ENCODE data around the gene C1orf74.
"Not testable (repeated sequence)": the region's sequence is repeated elsewhere in the genome, so short reads cannot be mapped to it uniquely, and the experiment has no call there.

The C1orf74 gene

GRCh38 chr1:209805875-209806760 lies 21.8 kb upstream of the C1orf74 start, which contains the start of gene IRF6:
TSS of gene IRF6 (minus strand) at chr1:209806142. CDS start at chr1:209801413, 4,729 bp downstream.
- DNase-seq (ENCODE audit: low read depth, low spot score) = peak; percentile 23

DNA sequence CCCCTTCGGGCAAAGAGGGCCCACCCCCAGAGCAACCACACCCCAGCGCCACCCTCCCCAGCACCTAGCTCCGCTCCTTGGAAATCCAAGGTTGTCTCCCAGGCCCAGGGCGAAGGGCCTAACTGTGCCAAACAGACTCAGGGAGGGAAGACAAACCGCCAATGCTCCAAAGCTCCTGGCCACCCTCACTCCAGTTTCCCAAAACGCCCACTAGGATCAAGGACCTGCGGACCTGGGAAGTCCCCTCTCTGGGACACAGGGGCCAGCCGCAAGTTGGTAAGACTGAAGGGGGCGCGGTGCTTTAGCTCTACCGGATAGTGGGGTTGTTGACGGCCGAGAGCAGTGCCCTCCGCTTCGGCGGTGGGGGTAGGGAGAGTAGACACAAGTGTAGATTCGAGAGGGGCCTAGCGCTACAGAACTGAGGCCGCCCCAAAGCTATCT lies 21.0 kb upstream of the C1orf74 start:
- no peak for DNase-seq (ENCODE audit: low read depth, low spot score)

DNA sequence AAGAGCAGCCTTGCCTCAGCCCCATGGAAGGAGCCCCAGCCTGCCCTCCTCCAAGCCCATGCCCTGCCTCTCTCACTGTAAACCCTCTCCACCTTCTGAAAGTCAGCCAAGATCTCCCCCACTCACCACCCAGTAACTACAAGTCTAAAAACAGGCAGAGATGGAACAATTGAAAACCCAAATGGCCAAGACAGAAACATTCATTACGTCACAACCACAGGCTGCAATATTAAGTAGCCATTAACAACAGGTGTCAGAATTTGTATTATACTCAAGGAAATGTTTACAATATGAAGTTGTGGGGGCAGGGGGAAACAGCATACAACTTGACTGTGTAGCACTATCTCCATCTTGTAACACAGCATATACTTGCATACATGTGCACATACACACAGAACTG lies 19.2 kb upstream of the C1orf74 start:
- DNase-seq (ENCODE audit: low read depth, low spot score) = no peak

DNA sequence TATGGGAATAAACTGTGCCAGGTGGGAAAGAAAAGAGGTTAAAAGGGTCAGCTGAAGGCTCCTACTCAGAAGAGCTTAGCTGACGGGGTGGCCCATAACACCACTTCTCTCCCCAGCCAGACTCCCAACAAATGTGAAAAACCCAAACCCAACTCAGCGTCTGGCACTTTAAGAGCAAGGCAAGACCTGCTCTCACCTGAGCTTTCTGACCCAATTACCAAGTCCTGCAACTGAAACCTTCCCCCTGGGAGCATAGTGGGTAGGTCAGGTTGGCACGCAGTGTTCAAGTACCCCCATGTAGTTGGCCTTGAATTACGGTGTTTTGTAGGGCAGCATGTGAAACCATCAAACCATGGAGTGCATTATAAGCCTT lies 18.4 kb upstream of the C1orf74 start:
- DNase-seq (ENCODE audit: low read depth, low spot score) = no peak

GRCh38 chr1:209802117-209802779 lies 17.9 kb upstream of the C1orf74 start:
- no peak for DNase-seq (ENCODE audit: low read depth, low spot score)

DNA sequence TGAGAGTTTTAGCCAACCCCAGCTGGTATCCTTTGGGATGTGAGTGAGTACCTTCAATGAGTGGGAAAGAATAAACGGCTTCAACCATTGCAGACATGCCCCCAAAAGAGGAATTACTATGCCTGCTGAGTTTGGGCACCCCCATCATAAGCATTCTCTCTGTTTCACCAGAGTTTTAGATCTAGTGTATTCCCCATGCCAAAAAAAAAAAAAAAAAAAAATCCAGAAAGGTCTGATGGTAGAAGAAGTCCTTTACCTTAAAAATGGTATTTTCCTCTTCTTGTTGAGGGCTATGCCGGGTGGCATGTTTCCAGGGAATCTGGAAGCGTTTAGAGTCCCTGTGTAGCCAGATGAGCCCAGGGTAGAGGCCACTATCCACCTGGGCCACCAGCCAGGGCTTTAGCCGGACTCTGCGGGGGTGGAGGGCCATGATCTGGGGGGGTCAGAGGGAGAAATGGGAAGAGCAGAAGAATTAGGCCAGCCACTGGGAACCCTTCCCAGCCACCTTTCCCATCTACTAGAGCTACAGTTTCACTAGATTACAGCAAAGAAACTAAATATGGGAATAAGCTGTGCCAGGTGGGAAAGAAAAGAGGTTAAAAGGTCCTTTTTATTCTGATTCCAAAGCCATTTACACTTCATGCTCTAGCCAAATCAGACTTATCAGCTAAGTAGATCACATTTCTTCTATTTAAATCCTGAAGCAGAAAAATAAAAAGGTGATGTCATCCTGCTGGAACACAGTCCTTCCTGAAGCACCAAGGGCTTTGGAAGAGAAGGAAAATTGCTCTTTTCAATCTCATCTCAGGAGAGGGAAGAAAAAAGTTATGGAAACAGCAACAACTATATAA lies 16.9 kb upstream of the C1orf74 start:
- no peak for DNase-seq (ENCODE audit: low read depth, low spot score)

GRCh38 chr1:209797978-209798639 lies 13.8 kb upstream of the C1orf74 start:
- no peak for DNase-seq (ENCODE audit: low read depth, low spot score)

- DNase-seq (ENCODE audit: low read depth, low spot score) = not testable (repeated sequence)
These were observed 9.4 kb upstream of the C1orf74 start for GRCh38 chr1:209793711-209794110.

DNA sequence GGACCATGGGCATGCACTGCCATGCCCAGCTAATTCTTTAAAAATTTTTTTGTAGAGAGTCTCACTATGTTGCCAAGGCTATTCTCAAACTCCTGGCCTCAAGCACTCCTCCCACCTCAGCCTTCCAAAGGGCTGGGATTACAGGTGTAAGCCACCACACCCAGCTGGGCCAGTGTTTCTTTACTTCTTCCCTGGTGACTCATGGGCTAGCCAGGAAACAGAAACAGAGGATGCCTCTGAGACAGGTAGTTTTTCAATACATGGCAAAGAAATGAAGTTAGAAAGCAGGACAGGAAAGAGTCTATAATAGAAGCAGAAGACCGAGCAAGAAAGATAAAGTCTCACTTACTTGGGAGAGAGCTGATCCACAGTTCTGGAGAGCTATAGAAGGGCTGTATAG lies 7.6 kb upstream of the C1orf74 start:
- no peak for DNase-seq (ENCODE audit: low read depth, low spot score)

DNA sequence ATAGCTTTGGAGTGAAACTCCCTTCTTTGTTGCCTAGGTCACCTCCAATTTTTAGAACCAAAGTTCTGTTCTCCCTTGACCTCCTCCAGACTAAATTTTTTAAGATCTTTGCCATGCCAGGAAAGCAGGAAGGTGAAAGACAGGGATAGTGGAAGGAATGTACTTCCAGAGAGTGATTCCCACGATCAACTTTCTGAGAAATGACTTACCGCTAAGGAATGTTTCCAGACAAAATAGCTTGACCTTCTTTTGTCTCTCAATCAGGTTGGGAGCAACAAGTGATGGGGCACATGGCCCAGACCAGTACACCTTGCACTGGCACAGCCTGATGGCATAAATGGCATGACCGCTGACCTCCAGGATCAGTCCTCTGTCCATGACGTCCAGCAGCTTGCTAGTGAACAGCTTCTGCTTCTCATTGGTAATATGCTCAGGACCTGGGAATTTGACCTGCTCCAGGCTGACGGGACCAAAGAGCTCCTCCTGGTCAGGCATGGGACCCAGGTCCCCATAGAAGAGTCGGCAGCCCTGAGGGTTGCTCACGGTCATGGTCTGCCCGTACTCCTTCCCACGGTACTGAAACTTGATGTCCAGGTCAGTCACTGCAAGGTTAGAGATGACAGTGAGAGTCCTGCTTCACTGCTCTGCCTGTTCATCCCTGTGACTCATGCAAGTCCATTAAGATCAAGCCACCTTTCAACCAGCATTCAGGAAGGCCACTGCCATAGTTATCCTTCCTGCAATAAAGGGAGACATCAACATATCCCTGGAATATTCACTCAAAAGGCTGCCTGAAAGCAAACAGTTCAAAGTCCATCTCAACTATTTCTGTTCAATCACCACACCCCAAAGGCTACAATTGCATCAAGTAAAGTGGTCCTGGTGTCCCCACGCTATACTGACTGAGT lies 6.2 kb upstream of the C1orf74 start:
- no peak for DNase-seq (ENCODE audit: low read depth, low spot score)

DNA sequence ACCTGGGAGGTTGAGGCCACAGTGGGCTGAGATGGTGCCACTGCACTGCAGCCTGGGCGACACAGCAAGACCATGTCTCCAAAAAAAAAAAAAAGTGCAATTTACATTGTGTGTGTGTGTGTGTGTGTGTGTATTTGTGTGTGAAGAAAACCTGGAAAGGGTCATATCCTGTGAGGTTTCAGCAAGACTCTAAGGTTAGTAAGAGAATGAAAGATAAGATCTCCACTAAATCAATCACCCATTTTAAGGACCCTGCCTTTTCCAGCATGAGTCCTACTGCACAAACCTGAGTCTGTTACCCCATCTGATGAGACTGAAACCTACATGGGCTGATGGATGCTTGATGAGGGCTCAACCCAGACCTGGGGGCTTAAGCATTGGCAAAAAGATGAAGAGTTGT lies 4.9 kb upstream of the C1orf74 start:
- no peak for DNase-seq (ENCODE audit: low read depth, low spot score)

DNA sequence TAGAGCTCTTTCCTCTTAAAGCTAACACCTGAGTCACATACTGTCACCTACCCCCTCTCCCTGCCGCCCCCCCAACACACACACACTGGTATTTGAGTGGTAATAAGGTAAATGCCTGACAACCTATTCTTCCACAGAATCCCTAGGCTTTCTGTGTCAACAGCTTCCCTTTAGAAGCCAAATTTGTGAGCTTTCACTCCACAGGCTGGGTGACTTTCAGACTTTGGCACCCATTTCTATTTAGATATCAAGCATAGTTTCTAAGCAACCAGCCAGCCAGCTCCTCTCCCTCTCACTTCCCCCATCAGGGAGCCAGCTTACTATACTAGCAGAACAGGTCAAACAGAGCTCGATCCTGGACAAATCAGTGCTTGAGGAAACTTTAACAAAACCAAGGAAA lies 3.2 kb upstream of the C1orf74 start:
- DNase-seq (ENCODE audit: low read depth, low spot score) = no peak

DNA sequence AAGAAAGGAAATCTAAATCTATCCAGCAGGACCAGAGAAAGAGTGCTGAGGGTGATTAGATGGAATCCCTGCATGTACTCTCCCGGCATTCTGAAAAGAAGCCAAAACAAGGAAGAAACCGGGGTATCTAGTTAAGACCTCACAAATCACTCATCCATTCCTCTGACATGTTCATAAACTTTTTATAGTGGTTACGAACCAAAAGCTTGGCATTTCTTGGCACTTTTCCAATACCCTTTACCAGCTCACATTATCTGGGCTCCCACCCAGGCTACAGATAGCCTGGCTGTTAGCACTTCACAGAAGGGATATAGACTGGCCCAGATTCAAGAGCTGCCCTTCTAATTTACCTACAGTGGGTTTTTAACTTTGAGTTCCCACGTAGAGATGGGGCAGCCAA lies 1.8 kb upstream of the C1orf74 start:
- no peak for DNase-seq (ENCODE audit: low read depth, low spot score)

- no peak for DNase-seq (ENCODE audit: low read depth, low spot score)
These were observed 1.2 kb upstream of the C1orf74 start for GRCh38 chr1:209785592-209785991.

DNA sequence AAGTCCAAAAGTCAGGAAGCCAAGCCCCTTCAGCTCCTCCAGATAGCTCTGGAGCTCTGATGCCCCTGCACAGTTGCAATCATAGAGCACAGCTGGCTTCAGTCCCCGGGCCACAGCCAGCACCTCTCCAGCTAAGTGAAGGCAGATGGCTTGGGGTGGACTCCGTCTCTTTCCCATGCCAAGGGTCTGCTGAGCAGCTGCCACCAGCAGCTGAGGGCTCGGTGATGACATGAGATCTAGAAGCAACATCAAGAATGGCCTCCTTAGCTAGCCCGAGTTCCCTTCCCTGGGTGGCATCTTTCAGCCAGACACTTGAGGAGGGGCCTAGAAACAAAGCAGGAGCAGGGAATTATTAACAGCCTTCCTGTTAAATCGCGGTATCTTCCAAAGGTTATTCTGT lies 973 bp downstream of the C1orf74 start:
- no peak for DNase-seq (ENCODE audit: low read depth, low spot score)

DNA sequence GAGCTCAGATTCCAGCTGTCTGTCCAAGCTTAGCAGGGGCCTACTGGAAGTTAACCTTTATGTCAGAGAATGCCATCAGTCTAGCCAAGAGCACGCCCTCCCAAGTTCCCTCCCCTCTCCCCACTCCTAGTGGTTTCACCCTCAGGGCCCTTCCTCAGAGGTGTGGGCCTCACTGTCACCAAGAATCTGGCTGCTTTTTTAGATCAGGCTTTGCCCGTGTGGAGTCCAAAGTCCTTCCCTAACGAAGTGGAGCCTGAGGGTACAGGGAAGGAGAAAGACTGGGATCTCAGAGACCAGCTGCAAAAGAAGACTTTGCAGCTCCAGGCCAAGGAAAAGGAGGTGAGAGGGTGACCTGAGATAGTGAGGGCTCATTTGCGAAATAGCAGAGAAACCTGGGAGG lies 4.1 kb downstream of the C1orf74 start:
- DNase-seq (ENCODE audit: low read depth, low spot score) = no peak

DNA sequence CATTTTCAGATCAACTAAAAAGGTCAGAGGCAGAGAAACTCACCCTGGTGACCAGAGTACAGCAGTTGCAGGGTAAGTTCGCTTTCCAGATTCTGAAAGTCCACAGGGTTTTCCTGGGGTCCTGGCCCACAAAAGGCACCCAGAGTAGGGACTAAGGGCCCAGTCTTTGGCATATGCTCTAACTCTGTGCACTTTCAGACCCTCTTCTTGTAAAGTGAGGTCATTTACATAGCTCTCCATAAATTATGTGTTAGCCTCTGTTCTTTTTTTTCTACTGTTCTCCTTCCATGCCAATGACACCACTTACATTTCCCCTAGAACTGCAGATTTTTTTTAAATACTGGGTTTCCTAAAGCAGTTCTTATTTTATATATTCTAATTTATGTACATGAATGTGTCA lies 6.3 kb downstream of the C1orf74 start:
- DNase-seq (ENCODE audit: low read depth, low spot score) = no peak

DNA sequence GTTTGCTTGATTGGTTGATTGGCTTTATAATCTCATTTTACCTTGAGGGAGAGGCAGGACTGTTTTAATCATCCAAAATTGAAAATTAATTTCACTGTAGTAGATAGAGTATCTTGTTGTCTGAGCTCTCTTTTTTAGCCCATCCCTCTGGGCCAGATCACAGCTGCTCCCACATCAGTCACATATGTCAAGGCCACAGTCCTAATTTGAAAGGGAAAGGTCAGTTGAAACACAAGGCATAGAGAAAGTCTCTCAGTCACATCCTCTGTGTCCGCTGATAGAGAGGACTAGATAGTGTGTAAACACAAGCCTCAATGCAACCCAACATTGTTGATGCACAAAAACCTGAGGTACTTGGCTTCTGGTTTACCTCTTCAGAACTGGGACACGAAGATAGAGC lies 6.8 kb downstream of the C1orf74 start:
- no peak for DNase-seq (ENCODE audit: low read depth, low spot score)

- no peak for DNase-seq (ENCODE audit: low read depth, low spot score)
These were observed 8.7 kb downstream of the C1orf74 start for GRCh38 chr1:209775678-209776077.

GRCh38 chr1:209774592-209774991 lies 9.8 kb downstream of the C1orf74 start:
- no peak for DNase-seq (ENCODE audit: low read depth, low spot score)

DNA sequence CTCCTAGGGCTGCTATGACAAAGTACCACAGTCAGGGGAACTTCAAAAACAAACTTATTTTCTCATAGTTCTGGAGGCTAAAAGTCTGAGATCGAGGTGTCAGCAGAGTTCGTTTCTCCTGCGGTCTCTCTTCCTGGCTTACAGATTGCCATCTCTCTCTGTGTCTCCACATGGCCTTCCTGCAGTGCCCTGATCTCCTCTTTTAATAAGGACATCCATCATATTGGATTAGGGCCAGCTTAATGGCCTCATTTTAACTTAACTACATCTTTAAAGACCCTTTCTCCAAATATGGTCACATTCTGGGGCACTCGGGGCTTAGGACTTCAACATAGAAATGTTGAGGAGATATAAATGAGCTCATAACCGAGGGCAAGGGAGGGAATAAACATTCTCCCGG lies 12.2 kb downstream of the C1orf74 start:
- DNase-seq (ENCODE audit: low read depth, low spot score) = no peak
